Upper lobe of right lung (tissue), 1 donor: Measurements from ENCODE around the gene NPTN. TPM values are rescaled to one million over a fixed set of nuclear protein-coding genes. Genes with fewer than 3 reads are reported as not detected.

Experiments
- ATAC-seq: fragments of 200-7000 bp; cut with Tn5 transposase; one replicate; pipeline ENCODE4 v1.9.1; 2020; ENCODE audit warnings: mild to moderate bottlenecking, moderate library complexity
- DNase-seq: peaks from one replicate; pipeline ENCODE4 v3.0.0-alpha.2; 2020
- H3K27ac ChIP-seq: fragments of 200-600 bp; one replicate; pipeline ENCODE4 v1.8.0; 2022
- H3K27me3 ChIP-seq: fragments of 200-600 bp; one replicate; pipeline ENCODE4 v1.8.0; 2022; ENCODE audit warnings: mild to moderate bottlenecking
- H3K36me3 ChIP-seq: fragments of 200-600 bp; one replicate; pipeline ENCODE4 v1.8.0; 2022
- H3K4me1 ChIP-seq: fragments of 200-600 bp; one replicate; pipeline ENCODE4 v1.8.0; 2022
- H3K4me3 ChIP-seq: fragments of 200-600 bp; one replicate; pipeline ENCODE4 v1.8.0; 2022; ENCODE audit warnings: mild to moderate bottlenecking
- H3K9me3 ChIP-seq: fragments of 200-600 bp; one replicate; pipeline ENCODE4 v1.8.0; 2022
- CTCF ChIP-seq: fragments of 200-600 bp; IDR thresholded peaks from one replicate; pipeline ENCODE4 v1.8.0; 2022; ENCODE audit warnings: antibody characterized with exemption
- intact Hi-C: fragments of 100-400 bp; cut with DNase I; formaldehyde crosslinking; loops from one replicate; pipeline ENCODE4 v1.11.0; 2022
- total RNA-seq: library from RNA; stranded (reverse); fragmentation: NEBNext Ultra II Directional; extraction: Animal tissue kit (Norgen Biotek cat#: 25700); gene quantifications from one replicate; pipeline ENCODE4 v1.2.1, GENCODE V29; 2021
- donor health status: DM: no; HTN: yes; CAD: no; lungs with severe emphysema.

The NPTN gene
- total RNA-seq, 1 donor from 2014 or later: 131 TPM

DNA sequence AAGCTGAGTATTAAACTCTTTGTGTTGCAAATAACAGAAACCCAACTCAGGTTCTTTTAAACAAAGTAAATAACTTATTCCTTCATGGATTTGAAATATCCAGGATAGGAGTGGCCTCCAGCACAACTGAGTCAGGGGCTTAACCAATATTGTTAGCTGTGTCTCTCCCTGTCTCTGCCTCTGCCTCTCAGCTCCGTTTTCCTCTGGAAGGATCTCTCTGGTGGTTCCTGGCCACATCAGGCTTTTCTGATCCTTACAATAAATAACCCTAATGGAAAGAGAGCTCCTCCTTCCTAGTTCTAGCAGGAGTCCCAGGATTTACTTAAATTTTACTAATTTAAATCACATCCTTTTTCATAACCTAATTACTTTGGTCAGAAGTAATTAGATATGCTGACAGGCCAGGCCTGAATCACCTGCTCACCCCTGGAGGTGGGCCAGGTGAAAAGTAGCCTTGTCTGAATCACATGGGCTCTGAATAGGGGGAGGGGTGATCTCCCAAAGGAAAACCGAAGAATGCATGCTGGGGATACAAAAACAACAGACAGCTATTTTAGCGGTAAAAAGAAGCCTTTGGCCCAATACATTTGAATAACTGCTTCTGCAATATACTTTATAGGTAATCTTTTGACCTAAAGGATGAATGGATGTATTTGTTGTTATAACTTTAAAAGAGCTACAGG, 114.9 kb downstream of the NPTN start:
- no peaks in the 10 kb centered on the region for H3K27me3 ChIP-seq
- ATAC-seq (no peak), DNase-seq (no peak)
- no peaks in the 10 kb centered on the region for H3K4me1 ChIP-seq
- intact Hi-C loops: no loop called here
- H3K9me3 ChIP-seq: no peaks in the 10 kb centered on the region
- no peak overlapping the region for H3K4me3 ChIP-seq
- TF ChIP-seq CTCF: no peak
- H3K27ac ChIP-seq: no peak overlapping the region
- H3K36me3 ChIP-seq: no peaks in the 10 kb centered on the region

- Histone ChIP-seq H3K36me3 (no peaks in the 10 kb centered on the region), H3K9me3 (no peaks in the 10 kb centered on the region), H3K27me3 (no peaks in the 10 kb centered on the region), H3K27ac (no peak overlapping the region), H3K4me1 (no peaks in the 10 kb centered on the region), H3K4me3 (no peak overlapping the region)
- intact Hi-C loops: no loop called here
- DNase-seq (no peak), ATAC-seq (no peak)
- TF ChIP-seq CTCF: no peak
Observed at GRCh38 chr15:73517566-73517965, 115.6 kb downstream of the NPTN start.

DNA sequence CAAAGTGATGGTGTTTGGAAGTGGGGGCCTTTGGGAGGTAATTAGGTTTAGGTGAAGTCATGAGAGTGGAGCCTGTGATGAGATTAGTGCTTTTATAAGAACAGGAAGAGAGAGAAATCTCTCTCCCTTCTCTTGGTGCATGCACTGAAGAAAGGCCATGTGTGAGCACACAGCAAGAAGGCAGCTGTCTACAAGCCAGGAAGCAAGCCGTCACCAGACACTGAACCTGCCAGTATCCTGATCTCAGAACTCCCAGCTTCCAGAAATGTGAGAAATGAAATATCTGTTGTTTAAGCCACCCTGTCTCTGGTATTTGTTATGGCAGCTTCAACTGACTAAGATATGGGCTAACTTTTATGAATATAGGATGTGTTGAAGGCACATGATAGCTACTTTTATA, 117.7 kb downstream of the NPTN start:
- Histone ChIP-seq H3K36me3 (no peaks in the 10 kb centered on the region), H3K4me3 (no peak overlapping the region), H3K27me3 (no peaks in the 10 kb centered on the region), H3K27ac (no peak overlapping the region), H3K4me1 (no peaks in the 10 kb centered on the region), H3K9me3 (no peaks in the 10 kb centered on the region)
- no peak for ATAC-seq
- no peak for DNase-seq
- TF ChIP-seq CTCF: no peak
- intact Hi-C loops: no loop called here

Other genes starting within 250 kb of the NPTN start
- not detected for gene REC114, start 190.2 kb downstream of the NPTN start, total RNA-seq
- gene CD276, start 51.0 kb upstream of the NPTN start, total RNA-seq: 60.8 TPM
- gene INSYN1, start 120.0 kb upstream of the NPTN start, total RNA-seq: 6.2 TPM
- gene TBC1D21, start 240.2 kb upstream of the NPTN start, total RNA-seq: not detected